ENCODE measurements around the gene P4HB. TPM values are rescaled to one million over a fixed set of nuclear protein-coding genes. Genes with fewer than 3 reads are reported as not detected.

Gene P4HB
- total and polyA plus RNA-seq, 10 of the 15 experiments (the other 5 are each of a cell fraction or from before 2014, with no cell fraction given): 4.7 to 549 (median 361) TPM

DNA sequence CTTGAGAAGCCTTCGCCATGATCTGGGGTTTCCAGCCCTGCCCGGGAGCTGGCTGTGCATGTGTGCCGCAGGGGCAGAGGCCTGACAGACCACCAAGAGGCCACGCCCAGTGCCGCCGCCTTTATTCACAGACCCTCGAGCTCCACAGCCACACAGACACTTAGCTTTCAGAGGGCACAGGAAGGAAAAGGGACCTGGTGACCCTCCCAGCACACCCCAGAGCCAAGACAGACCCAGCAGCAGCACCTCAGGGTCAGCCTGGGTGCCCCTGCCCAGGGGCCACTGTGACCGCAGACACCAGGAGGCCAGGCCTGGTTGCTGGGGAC lies 38.1 kb downstream of the P4HB start (continued):
- TF ChIP-seq, protein P1, sequence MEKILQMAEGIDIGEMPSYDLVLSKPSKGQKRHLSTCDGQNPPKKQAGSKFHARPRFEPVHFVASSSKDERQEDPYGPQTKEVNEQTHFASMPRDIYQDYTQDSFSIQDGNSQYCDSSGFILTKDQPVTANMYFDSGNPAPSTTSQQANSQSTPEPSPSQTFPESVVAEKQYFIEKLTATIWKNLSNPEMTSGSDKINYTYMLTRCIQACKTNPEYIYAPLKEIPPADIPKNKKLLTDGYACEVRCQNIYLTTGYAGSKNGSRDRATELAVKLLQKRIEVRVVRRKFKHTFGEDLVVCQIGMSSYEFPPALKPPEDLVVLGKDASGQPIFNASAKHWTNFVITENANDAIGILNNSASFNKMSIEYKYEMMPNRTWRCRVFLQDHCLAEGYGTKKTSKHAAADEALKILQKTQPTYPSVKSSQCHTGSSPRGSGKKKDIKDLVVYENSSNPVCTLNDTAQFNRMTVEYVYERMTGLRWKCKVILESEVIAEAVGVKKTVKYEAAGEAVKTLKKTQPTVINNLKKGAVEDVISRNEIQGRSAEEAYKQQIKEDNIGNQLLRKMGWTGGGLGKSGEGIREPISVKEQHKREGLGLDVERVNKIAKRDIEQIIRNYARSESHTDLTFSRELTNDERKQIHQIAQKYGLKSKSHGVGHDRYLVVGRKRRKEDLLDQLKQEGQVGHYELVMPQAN (conservative IDR thresholded peaks at IDR 0.05): no peak
- TF ChIP-seq BHLHE40 (IDR thresholded peaks at IDR 0.05; ENCODE audit: borderline replicate concordance in 1 of 2, low read depth in 2 of 2, low read length in 1 of 2) (no peak), SMARCA5 (IDR thresholded peaks at IDR 0.05) (no peak), IRF4 (IDR thresholded peaks at IDR 0.05; ENCODE audit: low read depth, low read length) (no peak)
- TF ChIP-seq, protein P2, sequence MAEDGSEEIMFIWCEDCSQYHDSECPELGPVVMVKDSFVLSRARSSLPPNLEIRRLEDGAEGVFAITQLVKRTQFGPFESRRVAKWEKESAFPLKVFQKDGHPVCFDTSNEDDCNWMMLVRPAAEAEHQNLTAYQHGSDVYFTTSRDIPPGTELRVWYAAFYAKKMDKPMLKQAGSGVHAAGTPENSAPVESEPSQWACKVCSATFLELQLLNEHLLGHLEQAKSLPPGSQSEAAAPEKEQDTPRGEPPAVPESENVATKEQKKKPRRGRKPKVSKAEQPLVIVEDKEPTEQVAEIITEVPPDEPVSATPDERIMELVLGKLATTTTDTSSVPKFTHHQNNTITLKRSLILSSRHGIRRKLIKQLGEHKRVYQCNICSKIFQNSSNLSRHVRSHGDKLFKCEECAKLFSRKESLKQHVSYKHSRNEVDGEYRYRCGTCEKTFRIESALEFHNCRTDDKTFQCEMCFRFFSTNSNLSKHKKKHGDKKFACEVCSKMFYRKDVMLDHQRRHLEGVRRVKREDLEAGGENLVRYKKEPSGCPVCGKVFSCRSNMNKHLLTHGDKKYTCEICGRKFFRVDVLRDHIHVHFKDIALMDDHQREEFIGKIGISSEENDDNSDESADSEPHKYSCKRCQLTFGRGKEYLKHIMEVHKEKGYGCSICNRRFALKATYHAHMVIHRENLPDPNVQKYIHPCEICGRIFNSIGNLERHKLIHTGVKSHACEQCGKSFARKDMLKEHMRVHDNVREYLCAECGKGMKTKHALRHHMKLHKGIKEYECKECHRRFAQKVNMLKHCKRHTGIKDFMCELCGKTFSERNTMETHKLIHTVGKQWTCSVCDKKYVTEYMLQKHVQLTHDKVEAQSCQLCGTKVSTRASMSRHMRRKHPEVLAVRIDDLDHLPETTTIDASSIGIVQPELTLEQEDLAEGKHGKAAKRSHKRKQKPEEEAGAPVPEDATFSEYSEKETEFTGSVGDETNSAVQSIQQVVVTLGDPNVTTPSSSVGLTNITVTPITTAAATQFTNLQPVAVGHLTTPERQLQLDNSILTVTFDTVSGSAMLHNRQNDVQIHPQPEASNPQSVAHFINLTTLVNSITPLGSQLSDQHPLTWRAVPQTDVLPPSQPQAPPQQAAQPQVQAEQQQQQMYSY (CRISPR knock-in tag; IDR thresholded peaks at IDR 0.05): no peak

GRCh38 chr17:81821603-81822311 lies 38.6 kb downstream of the P4HB start:
- no peaks in the 10 kb centered on the region for H3K79me2 ChIP-seq (ENCODE audit: control insufficient read depth, insufficient read depth, low read length)
- WGBS (ENCODE audit: insufficient coverage, insufficient replicate concordance, low lambda C conversion rate, missing lambda C conversion rate): 71% methylated on average over 20 of the region's 20 CpGs
- ChIA-PET SMC1A (ENCODE audit: uncharacterized antibody, unreplicated experiment) (no interaction called here), RAD21 (ENCODE audit: unreplicated experiment) (no interaction called here), POLR2A (no interaction called here), CTCF (interaction anchor here (0.7 kb wide), 1 partner anchor 83 kb away, joined by 3 read pairs; no protein-coding TSS in a partner anchor)
- peak; percentile 48; the same call in 2 of the 3 replicates for ATAC-seq
- no peak overlapping the region for H3K4me3 ChIP-seq
- in situ Hi-C loops (cut with MboI) (loop anchor here (5.0 kb wide), 1 partner anchor 104 kb away; no protein-coding TSS in a partner anchor), intact Hi-C loops (cut with micrococcal nuclease; ENCODE audit: unreplicated experiment) (no loop called here)
- no TSS peak for BruUV-seq (replicated peaks)
- H3K4me2 ChIP-seq (ENCODE audit: control insufficient read depth, insufficient read depth): no peak overlapping the region
- H4K20me1 ChIP-seq (ENCODE audit: control insufficient read depth, insufficient read depth): no peaks in the 10 kb centered on the region
- no peaks in the 10 kb centered on the region for H3K36me3 ChIP-seq (ENCODE audit: control insufficient read depth in 2 of 2, insufficient read depth in 2 of 2, low read length in 1 of 2)
- H2AFZ ChIP-seq (ENCODE audit: control insufficient read depth, low read depth, low read length): no peak overlapping the region
- H3K9ac ChIP-seq (ENCODE audit: control insufficient read depth, insufficient read depth, low read length): no peak overlapping the region
- no peaks in the 10 kb centered on the region for H3K4me1 ChIP-seq (ENCODE audit: control insufficient read depth, insufficient read depth, low read length)
- no peak for FAIRE-seq
- H3K27ac ChIP-seq (ENCODE audit: control insufficient read depth, insufficient read depth): no peak overlapping the region
- H3K27me3 ChIP-seq (replicated peaks in 1 of 2; ENCODE audit: control insufficient read depth in 2 of 2, insufficient read depth in 2 of 2, low read length in 1 of 2): no peaks in the 10 kb centered on the region
- no peaks in the 10 kb centered on the region for H3K9me3 ChIP-seq (replicated peaks; ENCODE audit: control insufficient read depth, insufficient read depth, low read length)
- DNase-seq (ENCODE audit: low read depth, low spot score): no peak
- TF ChIP-seq POLR2A (IDR thresholded peaks at IDR 0.05; ENCODE audit: low read depth, low read length) (0 out of 2 replicates have a peak, but pooled peaks have one; percentile 5), EZH2 (IDR thresholded peaks at IDR 0.05; ENCODE audit: borderline replicate concordance, control insufficient read depth, low read depth, low read length) (no peak), YY1 (IDR thresholded peaks at IDR 0.05; ENCODE audit: low read depth, low read length) (no peak), POLR2AphosphoS2 (IDR thresholded peaks at IDR 0.05; ENCODE audit: low read depth, low read length) (no peak), SREBF1 (IDR thresholded peaks at IDR 0.05; ENCODE audit: low read length) (no peak), ZSCAN29 (IDR thresholded peaks at IDR 0.05) (no peak), CREB1 (IDR thresholded peaks at IDR 0.05; ENCODE audit: low read depth) (no peak)
- TF ChIP-seq, protein P3, sequence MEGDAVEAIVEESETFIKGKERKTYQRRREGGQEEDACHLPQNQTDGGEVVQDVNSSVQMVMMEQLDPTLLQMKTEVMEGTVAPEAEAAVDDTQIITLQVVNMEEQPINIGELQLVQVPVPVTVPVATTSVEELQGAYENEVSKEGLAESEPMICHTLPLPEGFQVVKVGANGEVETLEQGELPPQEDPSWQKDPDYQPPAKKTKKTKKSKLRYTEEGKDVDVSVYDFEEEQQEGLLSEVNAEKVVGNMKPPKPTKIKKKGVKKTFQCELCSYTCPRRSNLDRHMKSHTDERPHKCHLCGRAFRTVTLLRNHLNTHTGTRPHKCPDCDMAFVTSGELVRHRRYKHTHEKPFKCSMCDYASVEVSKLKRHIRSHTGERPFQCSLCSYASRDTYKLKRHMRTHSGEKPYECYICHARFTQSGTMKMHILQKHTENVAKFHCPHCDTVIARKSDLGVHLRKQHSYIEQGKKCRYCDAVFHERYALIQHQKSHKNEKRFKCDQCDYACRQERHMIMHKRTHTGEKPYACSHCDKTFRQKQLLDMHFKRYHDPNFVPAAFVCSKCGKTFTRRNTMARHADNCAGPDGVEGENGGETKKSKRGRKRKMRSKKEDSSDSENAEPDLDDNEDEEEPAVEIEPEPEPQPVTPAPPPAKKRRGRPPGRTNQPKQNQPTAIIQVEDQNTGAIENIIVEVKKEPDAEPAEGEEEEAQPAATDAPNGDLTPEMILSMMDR (IDR thresholded peaks at IDR 0.05 in 2 of 3, conservative IDR thresholded peaks at IDR 0.05 in 1 of 3; ENCODE audit: control insufficient read depth in 2 of 3, extremely low read depth in 1 of 3, insufficient read depth in 1 of 3, low read depth in 3 of 3, low read length in 3 of 3): 0 out of 6 replicates have a peak, but pooled peaks of 2 of the 3 experiments have one; percentile 12 to 20
